GM21526 (cell line): ENCODE measurements around the gene INKA1.

Source experiments
- ATAC-seq: cut with Tn5 transposase; IDR thresholded peaks from one replicate; pipeline ENCODE4 v1.9.1; 2021; ENCODE audit warnings: moderate library complexity; ENCODE audit not compliant: unreplicated experiment, low FRiP score

Gene INKA1

DNA sequence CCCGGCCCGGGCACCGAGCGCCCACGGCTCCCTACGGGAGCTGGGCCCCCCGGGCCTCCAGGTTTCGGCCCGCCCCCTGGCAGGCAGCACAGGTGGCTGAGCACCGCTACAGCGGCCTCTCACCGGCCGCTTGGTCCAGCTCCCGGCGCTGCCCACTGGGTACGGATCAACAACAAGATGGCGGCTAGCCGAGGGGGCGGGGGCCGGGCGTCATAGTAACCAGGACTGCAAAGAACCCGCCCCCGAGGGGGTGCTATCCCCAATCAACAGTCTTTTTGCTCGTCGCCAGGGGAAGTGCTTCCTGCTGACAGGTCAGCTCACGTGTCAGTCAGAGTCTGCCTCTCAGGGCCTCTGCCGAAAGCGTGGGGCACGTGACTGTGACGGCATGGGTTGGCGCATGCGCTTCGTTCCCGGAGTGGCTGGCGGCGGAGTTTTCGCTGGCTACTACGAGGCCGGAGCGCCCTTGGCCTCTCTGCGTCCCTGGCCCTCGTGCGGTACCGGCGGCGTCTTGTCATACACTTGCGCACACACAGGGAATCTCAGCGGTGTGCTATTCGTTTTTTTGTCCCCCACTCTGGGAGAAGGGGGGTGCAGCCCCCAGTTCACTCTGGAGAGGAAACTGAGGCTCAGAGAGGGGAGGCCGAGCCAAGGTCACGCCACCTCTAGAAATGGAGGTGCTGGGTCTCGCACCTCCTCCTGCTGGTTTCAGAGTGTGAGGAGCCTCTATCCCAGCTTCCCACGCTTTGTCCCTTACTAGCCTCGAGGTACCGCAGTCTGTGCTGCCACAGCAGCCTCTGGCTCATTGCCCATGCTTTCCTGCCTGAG is 16.5 kb upstream of the INKA1 start, which contains the start of gene IP6K1:
Gene IP6K1 (minus strand): TSS at position 186 of the 825 bp plus-strand sequence. CDS start 38,502 bp downstream, outside the sequence.
- peak; percentile 96 for ATAC-seq

DNA sequence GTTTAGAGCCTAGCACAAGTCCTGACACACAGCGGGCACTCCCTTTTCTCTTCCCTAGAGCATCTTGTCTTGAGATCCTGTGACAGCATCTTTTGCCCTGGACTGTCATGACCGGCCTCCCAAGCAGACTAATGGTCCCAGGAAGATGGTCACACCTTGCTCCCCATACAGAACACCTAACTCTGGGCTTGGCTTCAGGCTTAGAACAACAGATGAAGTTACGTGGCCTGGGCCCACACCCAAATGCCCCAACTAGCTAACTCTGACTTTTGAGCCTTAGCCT is 15.9 kb upstream of the INKA1 start:
- ATAC-seq, result no peak

DNA sequence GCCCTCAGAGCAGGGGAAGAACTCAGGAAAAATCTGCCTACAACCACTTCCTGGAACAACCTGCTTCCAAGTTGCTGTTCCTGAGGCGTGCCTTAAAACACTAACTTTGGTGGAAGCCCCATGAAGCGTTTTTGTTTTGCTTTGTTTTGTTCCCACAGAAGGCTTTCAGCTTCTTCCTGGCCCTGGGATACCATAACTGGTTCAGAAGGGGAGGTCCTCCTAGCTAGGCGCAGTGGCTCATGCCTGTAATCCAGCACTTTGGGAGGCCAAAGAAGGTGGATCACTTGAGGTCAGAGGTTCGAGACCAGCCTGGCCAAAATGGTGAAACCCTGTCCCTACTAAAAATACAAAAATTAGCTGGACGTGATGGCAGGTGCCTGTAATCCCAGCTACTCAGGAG is 15.5 kb upstream of the INKA1 start:
- ATAC-seq, result no peak

DNA sequence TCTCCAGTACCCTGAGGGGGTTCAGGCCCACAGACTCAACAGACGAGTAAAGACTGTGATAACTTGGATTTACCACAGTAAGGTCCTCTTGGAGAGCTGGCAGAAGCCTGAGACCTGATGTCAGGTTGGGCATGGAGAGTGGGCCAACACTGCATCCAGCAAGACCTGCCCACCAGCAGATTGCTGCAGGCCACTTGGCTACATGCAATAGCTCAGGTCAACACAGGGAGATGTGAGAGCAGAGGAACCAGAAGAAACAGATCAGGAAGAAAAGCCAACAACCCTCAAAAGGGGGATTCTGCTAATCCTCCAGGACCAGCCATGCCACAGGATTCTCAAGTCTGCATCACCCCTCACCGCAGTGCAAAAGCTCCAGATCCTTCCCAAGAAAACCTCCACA is 15.0 kb upstream of the INKA1 start:
- ATAC-seq, result no peak

DNA sequence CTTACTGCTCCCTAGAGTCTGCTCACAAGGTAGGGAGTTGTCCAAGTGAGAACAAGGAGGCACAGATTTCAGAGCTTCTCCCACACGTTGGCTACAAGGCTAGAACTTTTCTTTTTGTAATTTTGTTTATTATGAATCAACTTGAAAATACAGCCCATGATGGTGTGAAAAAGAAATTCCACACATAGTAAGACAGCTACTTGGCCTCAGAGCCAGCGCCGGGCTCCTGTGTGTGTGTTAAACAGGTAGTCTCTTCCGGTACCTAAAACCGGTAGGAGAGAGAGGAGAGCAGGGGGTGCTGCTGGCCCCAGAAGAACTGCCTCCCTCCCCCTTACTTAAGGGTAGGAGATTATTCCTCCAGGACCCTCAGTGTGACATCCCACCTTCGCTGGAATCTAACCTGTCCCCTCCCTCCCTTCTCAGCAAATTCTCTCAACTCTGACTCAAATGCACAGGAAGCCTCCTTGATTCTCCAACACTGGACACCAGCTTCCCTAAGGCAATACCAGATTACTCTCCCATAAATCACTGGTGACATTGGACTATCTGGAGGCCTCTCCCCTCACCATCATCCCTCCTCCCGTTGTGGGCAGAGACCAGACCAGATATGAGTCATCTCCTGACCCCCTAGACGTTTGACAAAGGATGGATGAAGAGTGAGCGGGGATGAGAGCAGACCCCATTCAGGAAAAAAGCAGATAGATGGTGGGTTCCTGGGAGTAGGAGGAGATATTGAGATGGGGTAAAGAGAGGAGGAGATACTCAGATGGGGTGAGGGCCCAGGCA is 12.2 kb upstream of the INKA1 start:
- no peak for ATAC-seq

DNA sequence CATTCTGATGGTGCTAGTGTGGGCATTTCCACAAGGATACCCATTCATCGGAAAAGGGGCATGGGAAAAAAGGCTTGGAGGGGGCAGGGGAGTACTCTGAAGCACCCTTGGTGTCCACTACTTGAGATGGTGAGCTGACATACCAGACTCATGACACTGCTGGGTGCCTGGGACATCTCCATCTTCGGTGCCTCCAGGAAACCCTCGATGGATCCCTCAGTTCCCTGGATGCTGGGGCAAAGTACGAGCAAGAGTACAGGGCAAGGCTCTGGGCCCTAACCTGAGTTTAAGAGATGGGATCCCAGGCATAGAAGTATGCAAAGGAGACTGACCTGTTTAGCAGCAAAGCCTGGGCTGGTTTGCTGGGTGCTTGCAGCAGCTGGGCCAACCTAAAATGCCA is 11.5 kb upstream of the INKA1 start:
- no peak for ATAC-seq

GRCh38 chr3:49792371-49793150 is 10.5 kb upstream of the INKA1 start:
- ATAC-seq, result no peak

DNA sequence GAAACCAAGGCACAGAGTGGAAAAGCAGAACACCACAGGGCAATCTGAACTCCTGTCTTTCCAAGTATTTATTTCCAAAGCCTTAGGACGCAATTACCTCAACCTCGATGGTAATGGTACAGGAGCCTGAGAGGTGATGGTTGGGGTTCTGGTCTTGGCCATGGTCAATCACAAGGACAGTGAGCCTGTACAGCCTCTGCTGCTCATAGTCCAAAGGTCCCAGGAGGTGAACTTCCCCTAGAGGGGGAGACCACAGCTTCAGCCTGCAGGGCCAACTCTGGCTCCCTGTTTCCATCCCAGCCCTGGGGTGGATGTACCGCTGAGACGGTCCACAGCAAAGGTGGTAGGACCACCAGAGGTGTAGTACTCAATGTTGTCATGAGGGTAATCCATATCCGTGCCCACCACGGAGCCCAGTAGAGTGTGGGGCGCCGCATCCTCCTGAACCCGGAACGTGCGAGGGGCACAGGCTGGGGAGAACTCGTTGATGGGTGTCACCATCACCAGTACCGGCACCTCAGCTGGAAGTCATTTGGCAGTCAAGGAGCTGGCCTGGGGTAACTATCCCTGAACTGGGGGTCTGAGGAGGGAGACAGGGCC is 9.5 kb upstream of the INKA1 start:
- ATAC-seq, result no peak

DNA sequence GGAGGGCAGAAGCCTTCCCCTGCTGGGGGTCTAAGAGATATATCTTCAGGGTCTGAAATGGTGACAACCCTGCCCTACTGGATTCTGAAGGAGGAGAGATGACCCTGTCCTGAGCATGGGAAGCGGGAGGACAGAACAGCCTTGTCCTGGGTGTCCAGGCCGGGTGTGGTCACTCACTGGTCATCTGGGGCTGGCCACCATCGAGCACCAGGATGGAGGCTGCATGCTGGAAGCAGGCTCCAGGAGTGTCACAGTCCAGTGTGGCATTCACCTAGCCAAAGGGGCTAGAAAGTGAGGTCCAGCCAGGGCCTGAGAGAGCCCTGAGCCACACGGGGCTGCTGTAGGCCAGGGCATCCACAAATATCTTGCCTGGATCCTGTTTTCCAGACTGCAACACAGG is 8.6 kb upstream of the INKA1 start:
- no peak for ATAC-seq

DNA sequence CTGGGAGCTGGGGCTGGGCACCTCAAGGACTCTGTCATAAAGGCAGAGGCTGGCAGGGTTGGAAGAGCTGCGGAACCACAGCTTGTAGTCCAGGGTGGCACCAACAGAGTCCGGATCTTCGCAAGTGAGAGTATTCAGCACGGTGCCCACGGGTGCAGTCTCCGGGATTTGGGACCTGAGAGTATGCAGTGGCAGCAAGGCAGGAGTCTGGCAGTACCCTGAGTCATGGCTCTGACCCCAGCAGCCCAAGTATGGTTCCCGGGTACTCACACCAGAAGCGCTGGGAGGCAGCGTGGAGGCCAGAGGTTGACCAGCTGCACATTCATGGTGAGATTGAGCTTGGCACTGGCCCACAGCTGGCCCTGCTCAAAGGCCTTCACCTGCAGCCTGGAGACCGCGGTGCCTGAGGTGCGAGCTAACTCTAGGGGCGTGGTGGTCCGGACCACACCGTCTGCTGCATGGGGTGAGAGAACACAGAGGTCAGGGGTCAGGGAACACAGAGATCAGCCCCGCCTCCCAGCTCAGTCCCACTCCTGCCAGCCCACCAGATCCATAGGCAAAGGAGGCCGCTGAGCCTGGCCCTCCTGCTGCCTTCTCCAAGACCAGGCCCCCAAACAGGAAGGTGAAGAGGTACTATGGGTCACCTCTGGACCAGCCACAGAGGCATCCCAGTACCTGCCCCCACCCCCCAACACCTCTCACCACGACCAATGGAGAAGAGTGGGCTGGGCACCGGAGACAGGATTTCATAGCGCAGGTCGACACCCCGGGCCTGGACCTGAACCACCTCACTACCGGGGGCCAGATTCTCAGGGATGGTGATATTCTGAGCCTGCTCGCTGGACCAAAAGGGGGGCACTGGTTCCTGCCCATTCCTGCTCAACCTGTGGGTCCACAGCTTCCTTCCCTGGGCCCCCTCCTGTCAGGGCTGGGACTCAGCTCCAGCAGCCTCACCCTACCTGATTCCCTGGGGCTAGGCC is 7.8 kb upstream of the INKA1 start:
- no peak for ATAC-seq

GRCh38 chr3:49799105-49799504 is 4.0 kb upstream of the INKA1 start:
- no peak for ATAC-seq

DNA sequence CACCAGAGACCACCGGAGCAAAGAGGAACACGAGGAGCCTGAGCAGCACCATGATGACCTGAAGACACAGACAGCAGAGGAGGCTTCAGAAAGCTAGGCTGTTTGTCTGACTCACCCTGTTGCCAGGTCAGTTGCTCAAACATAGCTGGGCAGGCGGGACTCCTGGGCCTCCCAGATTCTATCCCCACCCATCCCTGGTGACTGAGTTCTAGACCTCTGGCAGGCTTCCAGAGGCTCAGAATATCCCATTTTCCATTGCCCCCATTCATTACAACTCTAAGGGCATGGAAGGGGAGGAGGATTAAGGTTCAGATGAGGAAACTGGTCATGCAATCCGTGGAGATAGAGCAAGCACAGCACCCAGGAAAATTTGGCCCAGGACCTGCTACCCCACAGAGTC is 3.3 kb upstream of the INKA1 start, which contains the start of gene CDHR4:
Gene CDHR4 (minus strand): TSS at position 113 of the 400 bp plus-strand sequence. CDS start 61 bp downstream, at position 52.
- ATAC-seq, result no peak

GRCh38 chr3:49801160-49801559 is 1.9 kb upstream of the INKA1 start:
- ATAC-seq, result no peak

- ATAC-seq, result no peak
Observed at GRCh38 chr3:49803465-49804140, 542 bp downstream of the INKA1 start.

DNA sequence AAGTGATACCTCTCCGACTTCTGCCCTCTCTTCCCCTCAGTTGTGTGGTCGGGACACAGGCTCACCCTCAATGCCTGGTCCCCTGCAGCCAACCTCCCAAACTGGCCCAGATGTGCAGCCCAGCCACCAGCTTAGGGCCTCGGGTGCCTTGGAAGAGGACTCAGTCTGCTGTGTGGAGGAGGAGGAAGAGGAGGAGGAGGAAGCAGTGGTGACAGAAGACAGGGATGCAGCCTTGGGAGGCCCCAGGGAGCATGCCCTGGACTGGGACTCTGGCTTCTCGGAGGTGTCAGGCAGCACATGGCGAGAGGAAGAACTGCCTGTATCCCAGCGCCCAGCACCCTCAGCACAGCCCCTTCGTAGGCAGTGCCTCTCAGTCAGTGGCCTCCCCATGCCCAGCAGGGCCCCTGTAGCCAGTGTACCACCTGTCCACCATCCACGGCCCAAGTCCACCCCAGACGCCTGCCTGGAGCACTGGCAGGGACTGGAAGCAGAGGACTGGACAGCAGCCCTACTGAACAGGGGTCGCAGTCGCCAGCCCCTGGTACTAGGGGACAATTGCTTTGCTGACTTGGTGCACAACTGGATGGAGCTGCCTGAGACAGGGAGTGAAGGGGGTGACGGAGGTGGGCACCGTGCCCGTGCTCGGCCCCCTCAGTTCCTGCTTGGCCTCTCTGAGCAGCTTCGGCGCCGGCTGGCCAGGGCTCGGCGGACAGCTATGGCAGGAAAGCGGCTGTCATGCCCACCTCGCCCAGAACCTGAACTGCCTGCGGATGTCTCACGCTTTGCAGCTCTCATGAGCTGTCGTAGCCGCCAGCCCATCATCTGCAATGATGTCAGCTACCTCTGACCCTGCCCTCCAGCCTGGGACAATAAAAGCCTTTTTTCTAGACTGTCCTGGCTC is 1.3 kb downstream of the INKA1 start:
- ATAC-seq, result no peak

DNA sequence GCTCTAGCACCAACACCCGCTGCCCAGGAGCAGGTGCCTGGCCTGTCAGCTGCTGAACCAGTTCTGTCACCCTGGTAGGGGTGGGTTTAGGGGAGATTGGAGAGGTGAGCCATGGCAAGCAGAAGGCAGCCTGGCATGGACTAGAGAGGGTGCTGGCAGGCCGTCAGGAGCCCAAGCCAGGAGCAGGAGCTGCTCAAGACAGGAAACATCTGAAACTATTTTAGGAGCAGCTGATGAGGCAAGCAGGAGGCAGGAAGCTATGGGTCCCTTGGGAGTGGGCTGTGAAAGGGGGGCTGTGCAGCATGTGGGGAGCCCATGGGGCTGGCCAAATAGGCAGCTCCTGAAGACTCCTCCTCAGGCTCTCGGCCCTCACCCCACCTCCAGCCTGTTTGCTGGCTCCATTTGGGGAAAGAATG is 2.3 kb downstream of the INKA1 start:
- no peak for ATAC-seq

DNA sequence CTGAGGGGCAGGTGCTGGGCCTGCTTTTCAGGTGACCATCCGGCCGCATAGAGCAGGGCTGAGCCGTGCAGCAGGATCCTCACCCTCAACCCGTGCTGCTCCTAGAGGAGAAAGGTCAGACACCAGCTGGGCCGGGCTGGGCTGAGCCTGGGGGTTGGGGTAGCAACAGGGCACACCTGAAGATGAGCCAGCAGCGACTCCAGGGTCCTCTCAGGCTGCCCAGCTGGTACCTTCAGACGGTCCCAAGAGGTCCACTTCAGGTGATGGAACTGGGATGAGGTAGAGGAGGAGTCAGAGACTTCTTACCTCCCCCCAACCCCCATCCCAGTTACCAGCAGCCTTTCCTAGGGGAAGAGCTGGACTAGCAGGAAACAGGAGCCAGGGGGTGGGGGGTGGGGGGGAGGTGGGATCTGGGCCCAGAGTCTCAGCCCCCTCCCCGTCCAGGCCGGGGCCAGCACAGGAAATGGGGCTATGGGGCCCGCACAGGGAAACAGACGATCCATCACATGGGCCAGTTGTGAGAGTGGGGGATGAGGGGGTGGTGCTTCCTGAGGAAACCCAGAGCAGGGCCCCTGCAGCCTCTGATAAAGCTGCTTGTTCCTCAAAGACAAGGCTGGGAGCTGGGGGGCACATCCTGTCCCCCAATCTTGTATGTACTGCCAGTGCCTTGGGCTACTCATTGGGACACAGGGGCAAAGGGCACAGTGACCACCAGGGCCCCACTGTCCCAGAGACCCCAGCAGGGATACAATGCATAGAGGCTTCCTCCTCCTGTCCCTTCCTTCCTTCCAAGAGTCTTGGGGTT is 3.0 kb downstream of the INKA1 start:
- no peak for ATAC-seq
